Progenitor cell of endocrine pancreas (in vitro differentiated cells): ENCODE results near the gene NEUROD4. TPM values are rescaled to one million over a fixed set of nuclear protein-coding genes. Genes with fewer than 3 reads are reported as not detected.

Source experiments
- DNase-seq: peaks from one replicate; pipeline ENCODE4 v3.0.0; 2021; ENCODE audit warnings: low spot score; ENCODE audit not compliant: unreplicated experiment
- H3K27ac Mint-ChIP-seq: 2 replicates; pipeline ENCODE4 v1.8.0; 2021; ENCODE audit warnings: mild to moderate bottlenecking, moderate library complexity, mixed read lengths
- H3K27me3 Mint-ChIP-seq: 2 replicates; pipeline ENCODE4 v1.8.0; 2021; ENCODE audit warnings: mixed read lengths
- H3K36me3 Mint-ChIP-seq: 2 replicates; pipeline ENCODE4 v1.8.0; 2022; ENCODE audit warnings: mixed read lengths; ENCODE audit not compliant: insufficient read depth
- H3K4me1 Mint-ChIP-seq: 2 replicates; pipeline ENCODE4 v1.8.0; 2021; ENCODE audit warnings: low read depth, mixed read lengths
- H3K4me3 Mint-ChIP-seq: 2 replicates; pipeline ENCODE4 v1.8.0; 2021; ENCODE audit warnings: low read depth, mild to moderate bottlenecking, moderate library complexity, mixed read lengths
- H3K9me3 Mint-ChIP-seq: 2 replicates; pipeline ENCODE4 v1.8.0; 2021; ENCODE audit warnings: low read depth, mixed read lengths
- total RNA-seq: library from RNA; stranded (reverse); gene quantifications from 2 replicates; pipeline ENCODE4 v1.2.1, GENCODE V29; 2021
- TF ChIP-seq, protein P1 (sequence below): fragments of 200-600 bp; sonication (generic); IDR thresholded peaks from one replicate; pipeline ENCODE4 v1.5.0; 2021; ENCODE audit warnings: antibody characterized with exemption, mild to moderate bottlenecking; ENCODE audit not compliant: unreplicated experiment

The NEUROD4 gene
- total RNA-seq, 1 donor from 2014 or later = not detected

DNA sequence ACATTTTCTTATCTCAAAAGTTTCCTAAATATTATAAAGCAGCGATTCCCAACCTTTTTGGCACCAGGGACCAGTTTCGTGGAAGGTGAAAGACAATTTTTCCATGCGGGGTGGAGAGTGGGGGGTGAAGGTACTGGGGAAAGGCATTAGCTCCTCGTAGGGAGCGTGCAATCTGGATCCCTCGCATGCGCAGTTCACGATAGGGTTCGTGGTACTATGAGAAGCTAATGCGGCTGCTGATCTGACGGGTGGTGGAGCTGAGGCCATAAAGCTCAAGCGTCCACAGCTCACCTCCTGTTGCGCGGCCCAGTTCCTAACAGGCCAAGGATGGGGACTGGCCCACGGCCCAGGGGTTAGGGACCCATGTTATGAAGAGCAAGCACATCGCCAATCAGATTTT, 29.9 kb downstream of the NEUROD4 start:
- H3K9me3 Mint-ChIP-seq = no peaks in the 10 kb centered on the region
- H3K27me3 Mint-ChIP-seq = peaks cover 1% of the 10 kb centered on the region
- no peak overlapping the region for H3K4me3 Mint-ChIP-seq
- H3K36me3 Mint-ChIP-seq = no peaks in the 10 kb centered on the region
- no peaks in the 10 kb centered on the region for H3K4me1 Mint-ChIP-seq
- DNase-seq = no peak
- H3K27ac Mint-ChIP-seq = no peak overlapping the region
- TF ChIP-seq, protein P1, sequence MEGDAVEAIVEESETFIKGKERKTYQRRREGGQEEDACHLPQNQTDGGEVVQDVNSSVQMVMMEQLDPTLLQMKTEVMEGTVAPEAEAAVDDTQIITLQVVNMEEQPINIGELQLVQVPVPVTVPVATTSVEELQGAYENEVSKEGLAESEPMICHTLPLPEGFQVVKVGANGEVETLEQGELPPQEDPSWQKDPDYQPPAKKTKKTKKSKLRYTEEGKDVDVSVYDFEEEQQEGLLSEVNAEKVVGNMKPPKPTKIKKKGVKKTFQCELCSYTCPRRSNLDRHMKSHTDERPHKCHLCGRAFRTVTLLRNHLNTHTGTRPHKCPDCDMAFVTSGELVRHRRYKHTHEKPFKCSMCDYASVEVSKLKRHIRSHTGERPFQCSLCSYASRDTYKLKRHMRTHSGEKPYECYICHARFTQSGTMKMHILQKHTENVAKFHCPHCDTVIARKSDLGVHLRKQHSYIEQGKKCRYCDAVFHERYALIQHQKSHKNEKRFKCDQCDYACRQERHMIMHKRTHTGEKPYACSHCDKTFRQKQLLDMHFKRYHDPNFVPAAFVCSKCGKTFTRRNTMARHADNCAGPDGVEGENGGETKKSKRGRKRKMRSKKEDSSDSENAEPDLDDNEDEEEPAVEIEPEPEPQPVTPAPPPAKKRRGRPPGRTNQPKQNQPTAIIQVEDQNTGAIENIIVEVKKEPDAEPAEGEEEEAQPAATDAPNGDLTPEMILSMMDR = no peak

GRCh38 chr12:55051197-55051947, 31.6 kb downstream of the NEUROD4 start:
- no peaks in the 10 kb centered on the region for H3K4me1 Mint-ChIP-seq
- H3K27ac Mint-ChIP-seq = no peak overlapping the region
- H3K36me3 Mint-ChIP-seq = no peaks in the 10 kb centered on the region
- H3K9me3 Mint-ChIP-seq = no peaks in the 10 kb centered on the region
- TF ChIP-seq, protein P1 = no peak
- no peak overlapping the region for H3K4me3 Mint-ChIP-seq
- no peak for DNase-seq
- H3K27me3 Mint-ChIP-seq = peaks cover 2% of the 10 kb centered on the region

GRCh38 chr12:55057481-55057880, 37.7 kb downstream of the NEUROD4 start:
- H3K36me3 Mint-ChIP-seq = no peaks in the 10 kb centered on the region
- no peaks in the 10 kb centered on the region for H3K9me3 Mint-ChIP-seq
- TF ChIP-seq, protein P1 = no peak
- H3K27me3 Mint-ChIP-seq = peaks cover 5% of the 10 kb centered on the region
- H3K4me3 Mint-ChIP-seq = no peak overlapping the region
- H3K4me1 Mint-ChIP-seq = no peaks in the 10 kb centered on the region
- DNase-seq = no peak
- no peak overlapping the region for H3K27ac Mint-ChIP-seq

DNA sequence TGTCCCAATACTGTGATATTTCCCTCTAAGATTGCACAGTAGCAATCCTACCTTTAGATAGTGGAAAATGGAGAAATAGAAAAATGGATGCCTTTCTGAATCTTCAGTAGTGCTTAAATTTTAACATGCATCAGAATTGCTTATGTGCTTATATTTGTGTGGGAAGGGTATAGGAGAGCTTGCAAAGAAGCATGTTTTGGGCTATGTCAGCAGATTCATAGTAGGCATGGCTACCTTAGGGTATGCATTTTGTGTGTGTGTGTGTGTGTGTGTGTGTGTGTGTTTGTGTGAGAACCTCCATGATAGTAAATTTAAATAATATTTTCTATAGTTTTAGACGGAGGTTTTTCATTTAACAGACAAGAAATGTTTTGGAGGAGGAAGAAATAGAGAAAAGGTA, 38.3 kb downstream of the NEUROD4 start:
- no peaks in the 10 kb centered on the region for H3K36me3 Mint-ChIP-seq
- DNase-seq = no peak
- no peak overlapping the region for H3K27ac Mint-ChIP-seq
- TF ChIP-seq, protein P1 = no peak
- peaks cover 5% of the 10 kb centered on the region for H3K27me3 Mint-ChIP-seq
- no peak overlapping the region for H3K4me3 Mint-ChIP-seq
- no peaks in the 10 kb centered on the region for H3K9me3 Mint-ChIP-seq
- no peaks in the 10 kb centered on the region for H3K4me1 Mint-ChIP-seq

DNA sequence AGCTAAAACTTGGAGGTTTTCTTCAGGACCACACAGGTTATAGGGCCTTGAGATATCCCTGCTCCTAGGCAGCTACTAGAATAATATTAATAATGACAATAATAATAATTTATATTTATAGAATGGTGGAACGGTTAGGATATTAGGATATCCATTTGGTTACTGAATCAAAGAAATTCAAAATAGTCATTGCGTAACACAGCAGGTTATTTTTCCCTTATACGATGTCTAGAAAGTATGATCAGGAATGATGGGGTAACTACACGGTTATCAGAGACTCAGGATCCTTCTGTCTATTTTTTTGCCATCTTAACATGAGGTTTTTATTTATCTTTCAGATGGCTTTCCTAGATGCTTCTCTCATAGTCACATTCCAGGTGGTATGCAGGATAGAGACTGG, 39.0 kb downstream of the NEUROD4 start:
- peaks cover 8% of the 10 kb centered on the region for H3K27me3 Mint-ChIP-seq

More for the DNA sequence above, 39.0 kb downstream of the NEUROD4 start:
- no peaks in the 10 kb centered on the region for H3K36me3 Mint-ChIP-seq
- DNase-seq = no peak
- TF ChIP-seq, protein P1 = no peak
- no peak overlapping the region for H3K27ac Mint-ChIP-seq
- no peaks in the 10 kb centered on the region for H3K4me1 Mint-ChIP-seq
- no peak overlapping the region for H3K4me3 Mint-ChIP-seq
- H3K9me3 Mint-ChIP-seq = no peaks in the 10 kb centered on the region
